ENCODE results near the gene HNMT. TPM values are rescaled to one million over a fixed set of nuclear protein-coding genes. Genes with fewer than 3 reads are reported as not detected.

HNMT gene
- total RNA-seq, 1 donor from 2014 or later: 11.8 TPM

- DNase-seq (ENCODE audit: low spot score): no peak
- intact Hi-C loops (cut with DNase I): loop anchor here (5.0 kb wide), 2 partner anchors 148 to 428 kb away; no protein-coding TSS in a partner anchor
These were observed 19.6 kb upstream of the HNMT start for GRCh38 chr2:137944714-137945113.

GRCh38 chr2:137945229-137945628 is 19.0 kb upstream of the HNMT start:
- no peak for DNase-seq (ENCODE audit: low spot score)
- intact Hi-C loops (cut with DNase I): loop anchor here (5.0 kb wide), 2 partner anchors 147 to 427 kb away; no protein-coding TSS in a partner anchor

- no peak for DNase-seq (ENCODE audit: low spot score)
- intact Hi-C loops (cut with DNase I): loop anchor here (5.0 kb wide), 2 partner anchors 146 to 426 kb away; no protein-coding TSS in a partner anchor
These were observed 18.0 kb upstream of the HNMT start for GRCh38 chr2:137946227-137946626.

- DNase-seq (ENCODE audit: low spot score): no peak
- intact Hi-C loops (cut with DNase I): loop anchor here (5.0 kb wide), 2 partner anchors 145 to 425 kb away; no protein-coding TSS in a partner anchor
These were observed 17.1 kb upstream of the HNMT start for GRCh38 chr2:137947032-137947727.

GRCh38 chr2:137947728-137948336 is 16.4 kb upstream of the HNMT start:
- intact Hi-C loops (cut with DNase I): loop anchor here (5.0 kb wide), 2 partner anchors 144 to 424 kb away; no protein-coding TSS in a partner anchor
- DNase-seq (ENCODE audit: low spot score): no peak

GRCh38 chr2:137948894-137949293 is 15.4 kb upstream of the HNMT start:
- intact Hi-C loops (cut with DNase I): loop anchor here (5.0 kb wide), 2 partner anchors 143 to 423 kb away; no protein-coding TSS in a partner anchor
- DNase-seq (ENCODE audit: low spot score): no peak

GRCh38 chr2:137950238-137950637 is 14.0 kb upstream of the HNMT start:
- no peak for DNase-seq (ENCODE audit: low spot score)
- intact Hi-C loops (cut with DNase I): no loop called here

GRCh38 chr2:137951586-137951985 is 12.7 kb upstream of the HNMT start:
- intact Hi-C loops (cut with DNase I): no loop called here
- no peak for DNase-seq (ENCODE audit: low spot score)

GRCh38 chr2:137952586-137953129 is 11.6 kb upstream of the HNMT start:
- no peak for DNase-seq (ENCODE audit: low spot score)
- intact Hi-C loops (cut with DNase I): no loop called here

GRCh38 chr2:137955536-137955935 is 8.7 kb upstream of the HNMT start:
- no peak for DNase-seq (ENCODE audit: low spot score)
- intact Hi-C loops (cut with DNase I): no loop called here

- DNase-seq (ENCODE audit: low spot score): no peak
- intact Hi-C loops (cut with DNase I): no loop called here
These were observed 7.2 kb upstream of the HNMT start for GRCh38 chr2:137957033-137957432.

- DNase-seq (ENCODE audit: low spot score): no peak
- intact Hi-C loops (cut with DNase I): no loop called here
These were observed 5.1 kb upstream of the HNMT start for GRCh38 chr2:137959166-137959565.

- intact Hi-C loops (cut with DNase I): no loop called here
These were observed 4.0 kb upstream of the HNMT start for GRCh38 chr2:137960223-137960622.

GRCh38 chr2:137961602-137962001 is 2.7 kb upstream of the HNMT start:
- intact Hi-C loops (cut with DNase I): no loop called here

More at GRCh38 chr2:137960223-137960622, 4.0 kb upstream of the HNMT start:
- no peak for DNase-seq (ENCODE audit: low spot score)

GRCh38 chr2:137963535-137964065 is 673 bp upstream of the HNMT start:
- intact Hi-C loops (cut with DNase I): no loop called here

More at GRCh38 chr2:137961602-137962001, 2.7 kb upstream of the HNMT start:
- no peak for DNase-seq (ENCODE audit: low spot score)

GRCh38 chr2:137964859-137965459 is 686 bp downstream of the HNMT start:
- intact Hi-C loops (cut with DNase I): loop anchor here (5.0 kb wide), 2 partner anchors 537 to 742 kb away; partner anchors contain the start of gene SPOPL
- DNase-seq (ENCODE audit: low spot score): no peak

More at GRCh38 chr2:137963535-137964065, 673 bp upstream of the HNMT start:
- no peak for DNase-seq (ENCODE audit: low spot score)

- no peak for DNase-seq (ENCODE audit: low spot score)
- intact Hi-C loops (cut with DNase I): loop anchor here (5.0 kb wide), 2 partner anchors 536 to 741 kb away; partner anchors contain the start of gene SPOPL
These were observed 1.8 kb downstream of the HNMT start for GRCh38 chr2:137966043-137966442.

GRCh38 chr2:137967042-137967441 is 2.8 kb downstream of the HNMT start:
- DNase-seq (ENCODE audit: low spot score): no peak
- intact Hi-C loops (cut with DNase I): loop anchor here (5.0 kb wide), 2 partner anchors 535 to 740 kb away; partner anchors contain the start of gene SPOPL

All from cardiac septum (tissue), 1 donor.